HG02885 (cell line): ENCODE results near the gene CDX2.
"Not testable (repeated sequence)": the region's sequence is repeated elsewhere in the genome, so short reads cannot be mapped to it uniquely, and the experiment has no call there.

ENCODE experiments used
- ATAC-seq: cut with Tn5 transposase; IDR thresholded peaks from one replicate; pipeline ENCODE4 v1.9.1; 2021; ENCODE audit warnings: mild to moderate bottlenecking; ENCODE audit not compliant: unreplicated experiment, poor library complexity

CDX2 gene

DNA sequence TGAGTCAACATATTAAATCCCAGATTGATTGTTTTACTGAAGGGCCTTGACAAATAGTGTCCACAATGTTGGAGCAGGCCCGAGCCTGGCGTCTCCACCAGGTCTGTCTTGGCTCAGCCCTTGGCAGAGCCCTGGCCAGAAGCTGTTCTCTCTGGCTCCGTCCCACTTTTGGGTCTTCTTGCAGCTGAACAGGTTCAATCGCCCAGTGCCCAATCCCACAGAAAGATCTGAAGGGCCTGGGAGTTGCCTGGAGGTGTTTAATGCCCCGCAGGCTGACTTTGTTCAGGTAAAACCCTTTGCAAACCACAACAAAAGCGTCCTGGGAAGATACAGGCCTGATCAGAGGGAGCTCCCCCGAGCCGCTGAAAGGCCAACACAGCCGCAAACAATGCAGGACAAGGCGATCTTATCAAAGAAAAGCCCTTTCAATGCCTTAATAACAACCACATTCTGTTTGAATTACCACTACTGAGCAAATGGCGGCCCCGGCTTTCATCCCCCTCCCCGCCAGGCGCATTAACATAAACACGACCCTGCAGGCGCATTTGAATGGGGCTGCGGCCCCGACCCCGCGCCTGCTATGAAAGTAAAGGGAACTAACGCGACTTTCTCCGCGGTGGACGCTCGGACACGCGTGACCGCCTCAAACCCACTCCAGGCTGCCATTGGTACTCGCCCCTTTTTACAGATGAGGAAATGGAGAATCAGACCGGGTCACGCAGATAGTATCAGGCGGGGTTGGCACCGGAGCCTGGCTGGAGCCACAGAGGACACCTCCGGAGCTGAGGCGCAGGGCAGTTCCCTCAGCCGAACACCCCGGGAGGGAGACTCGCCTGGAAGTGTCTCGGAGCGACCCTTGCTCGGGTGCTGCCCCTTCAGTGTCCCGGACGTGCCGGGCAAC, 3.1 kb downstream of the CDX2 start:
- ATAC-seq, result no peak

- ATAC-seq, result no peak
Measured at GRCh38 chr13:27965343-27965739, 3.8 kb downstream of the CDX2 start.

DNA sequence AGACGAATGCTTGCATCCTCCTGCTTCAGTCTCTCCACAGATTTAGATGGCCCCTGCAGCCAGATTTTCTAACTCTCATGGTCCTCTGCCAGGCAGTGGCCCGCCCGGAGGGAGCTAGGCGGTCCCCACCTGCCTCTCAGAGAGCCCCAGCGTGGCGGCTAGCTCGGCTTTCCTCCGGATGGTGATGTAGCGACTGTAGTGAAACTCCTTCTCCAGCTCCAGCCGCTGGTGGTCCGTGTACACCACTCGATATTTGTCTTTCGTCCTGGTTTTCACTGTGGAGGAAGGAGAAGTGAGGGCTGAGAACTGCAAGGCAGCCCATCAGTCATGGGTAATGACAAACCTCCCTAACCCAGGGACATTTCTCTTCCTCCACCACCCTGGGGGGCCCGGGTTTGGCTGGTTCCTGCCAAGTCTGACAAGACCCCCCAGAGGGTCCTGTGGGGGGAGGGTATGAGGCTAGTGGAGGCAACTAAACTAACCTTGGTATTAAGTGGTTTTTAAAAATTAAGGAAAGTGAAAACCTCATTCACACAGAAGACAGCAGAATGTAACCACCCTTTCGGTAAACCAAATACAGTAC, 4.3 kb downstream of the CDX2 start:
- ATAC-seq, result no peak

GRCh38 chr13:27964206-27964605, 4.9 kb downstream of the CDX2 start:
- not testable (repeated sequence) for ATAC-seq

DNA sequence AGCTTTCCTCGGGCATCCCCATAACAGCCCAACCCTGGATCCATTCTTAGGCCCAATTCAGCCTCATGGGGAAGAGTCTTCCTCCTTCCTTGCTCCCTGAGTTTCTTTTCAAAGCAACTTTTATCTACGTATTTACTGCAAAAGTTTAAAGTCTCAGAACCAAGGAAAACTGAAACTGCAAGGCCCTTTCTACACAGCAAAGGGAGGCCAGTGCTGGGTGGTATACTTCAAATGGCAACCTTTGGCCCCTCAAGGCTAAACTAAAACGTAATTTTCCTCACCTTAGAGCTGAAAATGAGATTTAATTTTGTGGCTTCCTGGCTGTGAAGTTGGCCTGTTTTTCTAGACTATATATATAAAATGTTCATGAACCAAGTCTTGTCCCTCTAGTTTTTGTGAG, 5.6 kb downstream of the CDX2 start:
- no peak for ATAC-seq

DNA sequence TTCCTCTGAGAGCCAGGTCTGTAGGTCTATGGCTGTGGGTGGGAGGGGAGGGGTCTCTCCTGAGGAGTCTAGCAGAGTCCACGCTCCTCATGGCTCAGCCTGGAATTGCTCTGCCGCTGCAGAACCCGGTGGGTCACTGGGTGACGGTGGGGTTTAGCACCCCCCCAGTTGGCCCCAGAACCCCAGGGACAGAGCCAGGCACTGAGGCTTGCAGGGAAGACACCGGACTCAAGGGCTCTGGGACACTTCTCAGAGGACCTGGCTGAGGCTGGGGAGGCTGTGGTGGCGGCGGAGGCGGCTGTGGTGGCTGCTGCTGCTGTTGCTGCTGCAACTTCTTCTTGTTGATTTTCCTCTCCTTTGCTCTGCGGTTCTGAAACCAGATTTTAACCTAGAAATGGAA, 6.1 kb downstream of the CDX2 start:
- no peak for ATAC-seq

GRCh38 chr13:27962128-27962841, 6.8 kb downstream of the CDX2 start:
- ATAC-seq, result no peak

GRCh38 chr13:27961227-27962085, 7.7 kb downstream of the CDX2 start:
- ATAC-seq, result no peak

DNA sequence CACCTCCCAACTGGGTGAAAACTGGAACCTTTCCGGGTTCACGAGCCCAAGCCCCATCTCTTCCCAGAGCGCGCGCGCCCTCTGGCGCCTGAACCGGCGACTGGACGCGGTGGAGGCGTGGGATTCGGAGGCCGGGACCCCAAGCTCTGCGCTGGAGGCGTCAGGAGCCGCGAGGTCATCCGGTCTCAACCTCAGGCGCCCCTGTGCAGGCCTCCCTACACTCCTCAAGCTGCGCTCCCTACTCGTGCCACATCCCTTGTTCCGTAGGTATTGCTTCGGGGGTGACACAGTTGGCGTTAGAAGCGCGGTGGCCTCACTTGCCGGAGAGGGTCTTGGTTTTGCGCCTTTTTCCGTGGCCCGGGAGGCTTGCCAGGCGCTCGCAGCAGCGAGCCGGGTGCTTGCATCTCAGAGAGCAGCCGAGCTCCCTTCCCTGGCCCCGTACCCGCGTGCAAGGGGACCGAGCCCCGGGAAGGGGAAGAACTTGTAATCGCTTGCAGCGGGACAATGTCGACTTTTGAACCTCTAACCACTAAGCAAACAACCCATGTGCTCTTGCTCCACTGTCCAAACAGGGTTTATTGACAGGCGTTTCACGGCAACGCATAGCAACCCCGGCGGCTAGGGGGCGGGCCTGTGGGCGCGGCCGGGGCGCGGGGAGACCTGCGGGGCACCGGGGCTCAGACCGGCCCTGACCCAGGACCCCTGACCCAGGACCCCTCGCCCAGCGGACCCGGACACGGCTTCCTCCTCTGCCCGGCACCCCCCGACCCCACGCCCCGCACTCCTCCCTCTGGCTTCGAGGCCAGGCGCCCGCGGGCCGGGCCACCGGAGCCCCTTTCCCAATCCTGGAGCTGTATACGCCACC, 8.5 kb downstream of the CDX2 start:
- ATAC-seq, result no peak

- ATAC-seq, result no peak
Measured at GRCh38 chr13:27959976-27960361, 9.1 kb downstream of the CDX2 start.

- no peak for ATAC-seq
Measured at GRCh38 chr13:27956576-27957300, 12.4 kb downstream of the CDX2 start.

DNA sequence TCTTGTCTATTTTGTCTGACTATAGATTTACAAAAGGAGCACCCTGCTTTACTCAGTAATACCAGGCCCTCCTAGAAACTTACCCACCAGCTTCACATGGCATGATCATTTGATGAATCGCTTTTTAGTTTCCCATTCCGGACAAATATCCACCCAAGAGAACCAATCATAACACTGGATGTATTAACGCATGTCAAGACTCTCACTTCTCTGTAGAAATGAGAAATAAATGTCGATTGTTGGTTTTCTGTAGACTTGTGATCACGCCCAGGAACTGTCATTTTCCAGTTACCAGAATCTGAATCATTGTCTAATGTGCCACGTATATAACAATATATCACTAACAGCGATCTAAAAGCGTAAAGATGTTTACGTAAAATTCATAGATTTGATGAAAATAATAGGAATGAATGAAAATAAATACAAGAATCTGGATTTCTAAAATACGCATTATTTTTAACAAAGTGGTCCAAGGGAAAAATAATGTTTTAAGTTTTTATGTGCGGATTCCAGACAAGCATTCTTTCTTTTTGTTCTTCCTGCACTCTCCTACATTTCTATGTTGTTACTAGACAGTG, 14.0 kb downstream of the CDX2 start:
- ATAC-seq, result no peak

GRCh38 chr13:27954406-27954851, 14.7 kb downstream of the CDX2 start:
- ATAC-seq, result no peak

GRCh38 chr13:27953676-27954405, 15.3 kb downstream of the CDX2 start:
- peak; percentile 76 for ATAC-seq

DNA sequence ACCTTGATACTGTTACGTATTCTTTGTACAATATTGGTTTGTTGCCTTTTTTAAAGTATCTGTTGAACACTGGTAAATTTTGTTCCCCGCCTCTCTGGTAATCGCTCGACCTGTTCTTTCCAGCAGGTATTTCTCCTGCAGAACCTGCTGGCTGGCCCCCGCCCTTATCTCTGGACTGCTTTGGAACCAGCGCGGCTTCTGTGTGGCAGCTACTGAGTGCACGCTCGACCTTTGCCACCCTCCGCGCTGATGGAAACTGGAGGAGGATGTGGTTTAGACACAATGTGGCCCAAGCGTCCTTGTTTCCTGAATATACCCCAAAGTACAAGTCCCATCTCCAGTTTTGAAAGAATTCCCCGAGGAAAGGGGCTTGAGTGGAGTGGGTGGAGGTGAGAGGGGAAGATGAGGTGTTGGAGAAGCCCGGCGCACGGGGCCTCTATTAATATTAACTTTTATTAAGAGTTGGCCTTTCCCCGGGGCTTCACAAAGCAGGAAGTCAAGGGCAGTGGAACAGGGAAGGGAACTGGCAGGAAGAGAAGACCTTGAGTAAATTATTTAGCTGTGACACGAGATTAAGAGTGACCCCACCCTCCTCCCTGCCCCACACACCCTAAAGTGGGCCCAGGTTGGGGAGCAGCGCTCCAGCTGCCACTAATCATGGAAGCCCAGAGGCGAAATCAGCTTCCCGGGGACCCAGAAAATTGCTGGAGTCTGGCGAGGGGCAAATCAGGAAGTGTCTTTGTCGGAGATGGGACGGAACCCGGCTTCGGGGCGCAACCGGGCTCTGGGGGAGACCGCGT, 16.0 kb downstream of the CDX2 start:
- no peak for ATAC-seq

- ATAC-seq, result no peak
Measured at GRCh38 chr13:27942972-27943371, 26.1 kb downstream of the CDX2 start.
